LNCAP (cell line): ENCODE measurements around the gene FAM221B.

Experiments used
- TF ChIP-seq, protein P1 (sequence below): fragments of 450-650 bp; IDR thresholded peaks from 2 replicates; pipeline ENCODE4 v1.5.1; 2017; ENCODE audit warnings: mild to moderate bottlenecking

Gene FAM221B

DNA sequence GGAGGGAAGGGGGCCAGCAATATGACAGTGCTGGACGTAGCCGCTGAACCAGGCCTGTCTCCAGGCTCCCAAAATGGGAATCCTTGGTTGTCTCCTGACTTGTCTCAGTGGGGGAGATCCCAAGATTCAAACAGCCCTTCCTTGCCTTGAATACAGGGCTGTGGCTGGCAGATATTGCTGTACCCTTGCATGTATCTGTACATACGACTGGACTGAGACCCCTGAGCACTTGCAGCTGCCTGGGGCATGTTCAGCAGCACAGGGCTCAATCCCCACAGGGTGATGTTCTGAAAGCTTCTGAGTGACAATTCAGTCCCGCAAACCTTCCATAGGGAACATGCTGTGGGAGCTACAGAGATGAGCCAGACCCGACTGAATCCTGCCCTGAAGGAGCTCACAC, 28.4 kb upstream of the FAM221B start:
- TF ChIP-seq, protein P1, sequence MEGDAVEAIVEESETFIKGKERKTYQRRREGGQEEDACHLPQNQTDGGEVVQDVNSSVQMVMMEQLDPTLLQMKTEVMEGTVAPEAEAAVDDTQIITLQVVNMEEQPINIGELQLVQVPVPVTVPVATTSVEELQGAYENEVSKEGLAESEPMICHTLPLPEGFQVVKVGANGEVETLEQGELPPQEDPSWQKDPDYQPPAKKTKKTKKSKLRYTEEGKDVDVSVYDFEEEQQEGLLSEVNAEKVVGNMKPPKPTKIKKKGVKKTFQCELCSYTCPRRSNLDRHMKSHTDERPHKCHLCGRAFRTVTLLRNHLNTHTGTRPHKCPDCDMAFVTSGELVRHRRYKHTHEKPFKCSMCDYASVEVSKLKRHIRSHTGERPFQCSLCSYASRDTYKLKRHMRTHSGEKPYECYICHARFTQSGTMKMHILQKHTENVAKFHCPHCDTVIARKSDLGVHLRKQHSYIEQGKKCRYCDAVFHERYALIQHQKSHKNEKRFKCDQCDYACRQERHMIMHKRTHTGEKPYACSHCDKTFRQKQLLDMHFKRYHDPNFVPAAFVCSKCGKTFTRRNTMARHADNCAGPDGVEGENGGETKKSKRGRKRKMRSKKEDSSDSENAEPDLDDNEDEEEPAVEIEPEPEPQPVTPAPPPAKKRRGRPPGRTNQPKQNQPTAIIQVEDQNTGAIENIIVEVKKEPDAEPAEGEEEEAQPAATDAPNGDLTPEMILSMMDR, result no peak

GRCh38 chr9:35856206-35856605, 27.7 kb upstream of the FAM221B start:
- TF ChIP-seq, protein P1, result no peak

DNA sequence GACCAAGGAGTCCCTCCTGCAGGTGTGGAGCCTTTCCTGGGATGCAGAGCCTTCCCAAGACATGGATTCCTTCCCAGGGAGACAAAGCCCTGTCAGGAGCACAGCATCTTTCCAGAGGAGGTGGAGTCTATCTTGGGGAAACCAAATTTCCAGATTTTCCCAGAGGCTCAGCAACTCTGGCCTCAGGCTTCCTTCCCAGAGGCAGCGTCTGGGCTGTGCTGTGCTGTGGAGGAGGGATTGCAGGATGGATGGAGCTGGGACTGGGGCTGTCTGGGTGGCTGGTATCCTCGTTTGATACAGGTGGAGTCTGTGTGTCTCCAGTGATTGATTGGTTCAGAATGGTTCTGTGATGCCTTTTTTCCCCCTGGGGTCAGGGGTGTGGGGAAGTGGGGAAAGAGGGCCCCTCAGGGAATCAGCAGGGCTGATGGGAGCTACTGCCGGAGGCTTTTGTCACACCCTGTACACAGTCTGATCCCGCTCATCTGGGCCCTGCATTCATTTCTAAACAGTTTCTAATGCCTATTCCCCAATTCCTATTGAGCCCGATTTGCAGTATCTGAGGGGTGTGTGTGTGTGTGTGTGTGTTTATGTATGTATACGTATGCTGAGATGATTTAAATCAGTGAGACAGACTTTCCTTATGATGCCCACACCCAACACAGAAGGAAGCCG, 25.7 kb upstream of the FAM221B start:
- TF ChIP-seq, protein P1, result no peak

DNA sequence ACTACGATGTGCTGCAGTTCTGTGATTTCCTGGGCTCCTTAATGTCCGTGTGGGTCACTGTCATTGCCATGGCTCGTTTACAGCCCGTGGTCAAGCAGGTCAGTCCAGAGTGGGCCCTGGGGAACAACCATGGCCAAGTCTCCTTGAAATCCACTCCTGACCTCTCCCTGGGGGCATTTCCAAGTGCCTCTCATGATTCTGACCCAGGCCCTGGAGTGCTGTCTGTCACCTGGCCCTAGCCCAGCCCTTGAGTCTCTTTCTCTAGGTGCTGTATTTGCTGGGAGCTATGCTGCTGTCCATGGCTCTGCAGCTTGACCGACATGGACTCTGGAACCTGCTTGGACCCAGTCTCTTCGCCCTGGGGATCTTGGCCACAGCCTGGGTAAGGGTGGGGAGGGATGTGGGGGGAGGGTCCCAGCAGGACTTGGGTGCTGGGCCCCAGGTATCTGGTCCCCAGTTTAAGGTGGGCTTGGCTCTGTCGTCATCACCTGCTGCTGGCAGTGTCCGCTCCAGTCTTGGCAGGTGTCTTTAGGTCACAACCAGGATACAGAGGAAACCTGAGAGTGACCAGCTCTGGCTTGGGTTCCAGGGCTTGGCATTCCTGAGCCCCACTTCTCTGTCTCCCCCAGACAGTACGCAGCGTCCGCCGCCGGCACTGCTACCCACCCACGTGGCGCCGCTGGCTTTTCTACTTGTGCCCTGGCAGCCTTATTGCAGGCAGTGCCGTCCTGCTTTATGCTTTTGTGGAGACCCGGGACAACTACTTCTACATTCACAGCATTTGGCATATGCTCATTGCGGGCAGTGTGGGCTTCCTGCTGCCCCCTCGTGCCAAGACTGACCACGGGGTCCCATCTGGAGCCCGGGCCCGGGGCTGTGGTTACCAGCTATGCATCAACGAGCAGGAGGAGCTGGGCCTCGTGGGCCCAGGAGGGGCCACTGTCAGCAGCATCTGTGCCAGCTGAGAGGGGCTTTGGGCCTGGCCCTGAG, 24.6 kb upstream of the FAM221B start:
- TF ChIP-seq, protein P1, result no peak

- TF ChIP-seq, protein P1, result no peak
These were observed 23.8 kb upstream of the FAM221B start for GRCh38 chr9:35852267-35852815.

DNA sequence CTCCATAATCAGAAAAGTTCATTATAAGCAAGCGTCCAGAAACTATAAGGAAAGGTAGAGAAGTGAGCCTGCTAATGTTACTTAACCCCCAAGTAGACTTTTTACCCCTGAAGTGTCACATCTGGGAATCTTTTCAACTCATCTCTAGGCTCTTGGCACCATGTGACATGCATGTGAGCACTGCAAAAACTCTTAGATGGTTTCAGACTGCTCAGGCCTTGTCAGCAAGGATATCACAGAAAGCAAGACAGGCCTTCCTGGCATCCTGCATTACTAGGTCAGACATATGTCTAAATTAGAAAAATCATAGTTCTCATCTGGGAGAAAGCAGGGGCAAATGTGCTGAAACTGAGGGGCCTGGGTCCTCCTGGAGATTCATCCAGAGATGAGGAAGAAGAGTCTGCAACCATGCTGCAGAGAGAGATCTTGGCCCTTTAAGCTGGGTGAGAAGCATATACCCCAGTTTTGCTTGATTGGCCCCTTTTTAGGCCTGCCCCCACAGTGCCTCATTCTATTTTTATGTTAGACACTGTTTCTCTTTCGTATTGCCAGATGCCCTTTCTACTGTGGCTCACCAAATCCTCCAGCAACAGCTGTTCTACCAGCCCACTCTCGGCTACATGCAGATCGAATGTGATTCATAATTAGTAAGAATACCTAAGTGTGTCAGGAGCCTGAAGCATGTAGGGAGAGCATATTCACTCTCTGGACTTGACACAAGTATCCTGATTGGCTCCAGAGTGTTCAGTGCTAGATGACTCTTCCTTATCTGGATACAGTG, 19.4 kb upstream of the FAM221B start:
- TF ChIP-seq, protein P1, result no peak
